ENCODE measurements around the gene SRGN.
"Not testable (repeated sequence)": the region's sequence is repeated elsewhere in the genome, so short reads cannot be mapped to it uniquely, and the experiment has no call there.

Gene SRGN, protein sequence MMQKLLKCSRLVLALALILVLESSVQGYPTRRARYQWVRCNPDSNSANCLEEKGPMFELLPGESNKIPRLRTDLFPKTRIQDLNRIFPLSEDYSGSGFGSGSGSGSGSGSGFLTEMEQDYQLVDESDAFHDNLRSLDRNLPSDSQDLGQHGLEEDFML

DNA sequence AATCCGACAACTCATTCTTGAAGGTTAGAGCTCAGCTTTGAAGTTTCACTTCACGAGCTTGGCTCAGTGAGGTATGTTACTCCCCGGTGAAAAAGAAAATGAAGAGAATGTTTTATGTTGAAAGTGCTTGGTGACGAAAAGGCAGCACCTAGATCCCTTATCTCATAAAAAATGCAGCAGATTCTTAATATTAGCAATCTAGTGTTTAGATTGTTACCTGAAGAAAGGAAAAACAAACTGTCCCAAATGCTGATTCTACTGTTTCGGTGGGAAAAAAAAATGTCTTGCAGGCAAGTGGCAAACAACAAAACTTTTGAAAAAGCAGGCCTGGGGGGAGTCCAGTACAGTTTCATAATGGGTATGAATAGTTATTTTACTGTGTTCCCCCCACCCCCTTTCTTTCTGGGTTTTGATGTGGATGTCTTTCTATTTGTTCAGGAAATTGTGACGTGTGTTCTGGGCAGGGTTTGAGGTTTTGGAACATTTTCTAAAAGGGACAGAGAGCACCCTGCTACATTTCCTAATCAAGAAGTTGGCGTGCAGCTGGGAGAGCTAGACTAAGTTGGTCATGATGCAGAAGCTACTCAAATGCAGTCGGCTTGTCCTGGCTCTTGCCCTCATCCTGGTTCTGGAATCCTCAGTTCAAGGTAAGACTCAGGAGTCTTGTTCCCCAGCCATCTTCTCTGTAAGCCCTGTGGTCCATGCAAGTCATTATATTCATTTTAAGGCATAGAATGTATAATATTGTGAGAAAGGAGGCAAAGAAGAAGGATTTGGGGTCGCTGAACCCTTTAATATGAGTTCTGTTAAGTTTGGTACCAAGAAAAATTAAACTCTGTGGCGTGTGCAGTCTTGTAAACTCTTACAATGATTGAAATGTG lies at the start of gene SRGN:
Gene SRGN (plus strand): TSS at position 514 of the 881 bp plus-strand sequence. CDS start 55 bp downstream, at position 569.
- DNase-seq (ENCODE audit: low read depth in 3 of 3), result peak in 2 of 3 experiments; percentile 53 to 61

DNA sequence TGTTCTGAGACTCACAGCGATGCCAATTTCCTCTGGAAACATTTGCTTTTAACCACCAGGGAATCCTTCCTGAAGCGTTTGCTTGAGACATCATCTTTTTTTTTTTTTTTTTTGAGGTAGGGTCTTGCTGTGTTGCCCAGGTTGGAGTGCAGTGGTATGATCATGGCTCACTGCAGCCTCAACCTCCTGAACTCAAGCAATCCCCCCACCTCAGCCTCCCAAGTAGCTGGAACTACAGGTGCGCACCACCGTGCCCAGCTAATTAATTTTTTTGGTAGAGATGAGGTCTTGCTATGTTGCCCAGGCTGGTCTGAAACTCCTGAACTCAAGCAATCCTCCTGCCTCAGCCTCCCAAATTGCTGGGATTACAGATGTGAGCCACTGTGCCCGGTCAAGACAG lies 47.0 kb upstream of the SRGN start:
- not testable (repeated sequence) for DNase-seq (ENCODE audit: low read depth in 3 of 3)

DNA sequence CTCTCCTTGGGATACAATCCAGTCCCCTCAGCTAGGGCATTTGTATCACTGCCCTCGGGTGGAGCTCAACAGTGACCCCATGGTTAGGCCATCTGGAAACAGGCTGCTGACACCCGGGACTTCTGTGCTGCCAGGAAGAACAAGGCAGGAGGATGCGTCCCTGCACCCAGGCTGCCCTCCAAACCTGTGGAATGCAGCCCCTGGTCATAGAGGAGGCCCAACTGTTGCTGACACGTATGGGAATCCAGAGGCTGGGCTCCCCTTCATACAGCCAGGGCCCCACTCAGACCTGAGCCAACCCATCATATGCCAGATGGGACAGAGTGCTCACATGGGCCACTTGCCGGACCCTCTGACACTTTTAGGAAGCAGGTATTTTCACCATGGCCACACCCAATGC lies 45.5 kb upstream of the SRGN start:
- DNase-seq (ENCODE audit: low read depth in 3 of 3), result no peak

DNA sequence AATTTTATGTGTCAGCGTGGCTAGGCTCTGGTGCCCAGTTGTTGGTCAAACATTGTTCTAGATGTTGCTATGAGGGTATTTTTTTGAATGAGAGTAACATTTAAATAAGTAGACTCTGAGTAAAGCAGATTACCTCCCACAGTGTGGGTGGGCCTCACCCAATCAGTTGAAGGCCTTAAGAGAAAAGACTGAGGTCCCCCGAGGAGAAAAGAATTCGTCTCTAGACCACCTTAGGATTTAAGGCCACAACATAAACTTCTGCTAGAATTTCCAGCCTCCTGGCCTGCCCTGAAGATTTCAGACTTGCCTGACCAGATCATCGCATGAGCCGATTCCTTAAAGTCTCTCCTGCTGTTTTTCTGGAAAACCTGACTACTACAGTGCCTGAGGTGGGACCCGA lies 45.1 kb upstream of the SRGN start:
- no peak for DNase-seq (ENCODE audit: low read depth in 3 of 3)

DNA sequence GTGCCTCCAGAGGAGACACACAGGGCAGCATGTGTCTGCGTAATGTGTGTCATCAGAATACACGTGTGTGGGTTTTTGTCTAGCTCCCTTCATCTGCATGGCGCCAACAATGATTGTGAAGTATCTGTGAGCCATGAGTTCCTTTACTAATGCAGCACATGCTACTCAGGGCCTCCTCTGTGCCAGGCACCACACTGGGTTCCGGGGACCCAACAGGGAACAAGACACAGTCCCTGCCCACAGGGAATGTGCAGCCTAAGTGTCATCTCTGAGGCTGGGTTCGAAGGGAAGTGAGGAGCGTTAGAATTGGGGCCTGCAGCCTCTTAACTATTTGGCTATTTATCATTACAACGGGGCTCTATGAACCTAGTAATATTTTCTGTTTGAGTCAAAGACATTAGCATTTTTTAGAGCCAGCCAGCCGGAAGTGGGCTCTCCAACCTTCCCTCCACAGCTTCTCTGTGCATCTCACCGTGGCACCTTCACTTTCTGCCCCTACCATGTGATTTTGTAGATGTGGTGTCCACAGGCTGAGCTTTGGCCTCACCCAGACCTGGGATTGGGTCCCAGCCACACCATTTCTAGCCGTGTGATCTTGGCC lies 43.9 kb upstream of the SRGN start:
- DNase-seq (ENCODE audit: low read depth in 3 of 3), result peak in 1 of 3 experiments; percentile 3

DNA sequence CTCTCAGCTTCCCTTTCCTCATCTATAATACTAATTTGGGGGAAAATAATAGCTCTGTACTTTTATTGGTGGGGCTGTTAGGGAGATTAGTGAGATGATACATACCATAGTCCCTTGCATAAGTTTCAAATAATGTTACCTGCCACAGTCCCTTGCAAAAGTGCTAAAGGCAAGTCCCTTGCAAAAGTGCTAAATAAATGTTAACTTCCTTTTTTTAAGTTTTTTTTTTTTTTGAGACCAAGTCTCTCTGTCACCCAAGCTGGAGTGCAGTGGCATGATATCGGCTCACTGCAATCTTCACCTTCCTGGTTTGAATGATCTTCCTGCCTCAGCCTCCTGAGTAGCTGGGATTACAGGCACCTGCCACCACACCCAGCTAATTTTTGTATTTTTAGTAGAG lies 43.4 kb upstream of the SRGN start:
- no peak for DNase-seq (ENCODE audit: low read depth in 3 of 3)

DNA sequence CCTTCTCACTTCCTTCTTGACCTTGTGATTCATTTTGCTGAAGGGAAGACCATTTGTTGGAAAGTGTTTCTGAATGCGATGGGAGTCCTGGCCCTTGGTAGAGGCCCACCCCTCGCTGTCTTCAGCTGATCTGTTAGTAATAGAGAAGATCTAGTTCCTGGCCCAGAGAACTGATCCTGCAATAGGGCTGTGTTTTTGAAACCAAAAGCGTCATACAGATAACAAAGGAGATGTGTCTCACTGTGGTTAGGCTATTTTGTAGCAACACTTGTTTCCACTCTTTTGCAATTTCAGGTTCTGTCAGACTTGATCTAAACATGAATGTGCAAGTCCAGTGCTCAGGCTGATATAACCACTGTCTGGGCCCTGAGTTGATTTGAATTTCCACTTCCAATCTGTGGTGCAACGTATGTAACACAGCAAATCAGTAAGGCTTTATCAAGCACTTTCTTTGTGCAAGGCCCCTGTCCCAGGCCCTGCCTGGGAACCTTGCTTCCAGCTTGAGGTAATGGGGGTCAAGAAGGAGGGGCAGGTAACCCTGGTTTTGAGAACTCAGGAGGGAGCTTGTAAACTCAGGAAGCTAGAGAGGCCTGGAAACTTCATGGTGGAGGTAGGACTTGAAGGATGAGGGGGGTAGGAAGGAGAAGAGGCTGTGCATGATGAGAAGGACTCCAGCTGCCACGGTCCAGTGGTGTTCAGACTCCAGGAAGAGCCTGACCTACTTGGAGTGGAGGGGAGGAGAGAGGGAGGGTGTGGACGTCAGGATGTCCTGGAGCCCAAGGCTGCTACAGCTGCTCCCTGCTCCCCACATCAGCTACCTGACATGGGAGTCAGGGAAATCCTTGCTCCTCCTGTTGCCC lies 42.2 kb upstream of the SRGN start:
- DNase-seq (ENCODE audit: low read depth in 3 of 3), result no peak

DNA sequence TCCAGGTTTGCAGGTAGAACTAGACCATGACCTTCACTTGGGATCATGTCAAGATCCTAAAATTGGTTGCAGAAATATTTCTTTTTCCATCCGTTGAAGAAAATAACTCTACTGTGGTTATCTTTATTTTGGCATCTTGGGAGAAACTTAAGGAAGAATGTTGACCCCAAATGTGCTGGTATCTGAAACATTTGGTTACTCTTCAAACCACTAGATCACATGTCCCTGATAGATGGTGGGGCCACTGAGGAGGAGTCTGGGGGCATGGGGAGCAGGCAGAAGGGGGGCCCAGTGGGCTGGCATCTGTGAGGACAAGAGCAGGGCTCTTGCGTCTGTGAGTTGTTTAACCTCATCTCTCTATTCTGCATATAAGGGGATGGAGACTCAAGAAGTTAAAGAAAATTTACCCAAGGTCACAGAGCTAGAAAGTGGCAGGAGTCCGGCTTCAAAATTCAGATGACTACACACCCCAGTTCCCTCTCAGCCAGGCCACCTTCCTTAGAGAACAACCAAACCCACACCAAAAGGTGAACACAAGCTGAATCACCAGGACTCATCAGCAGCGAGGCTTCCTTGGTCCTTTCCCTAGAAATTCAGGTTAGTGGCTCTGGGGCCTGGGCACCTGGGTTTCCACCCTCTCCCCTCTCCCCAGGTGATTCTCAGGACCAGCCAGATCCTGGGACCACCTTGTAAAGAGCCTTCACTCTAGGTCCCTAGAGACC lies 40.6 kb upstream of the SRGN start:
- DNase-seq (ENCODE audit: low read depth in 3 of 3), result no peak

DNA sequence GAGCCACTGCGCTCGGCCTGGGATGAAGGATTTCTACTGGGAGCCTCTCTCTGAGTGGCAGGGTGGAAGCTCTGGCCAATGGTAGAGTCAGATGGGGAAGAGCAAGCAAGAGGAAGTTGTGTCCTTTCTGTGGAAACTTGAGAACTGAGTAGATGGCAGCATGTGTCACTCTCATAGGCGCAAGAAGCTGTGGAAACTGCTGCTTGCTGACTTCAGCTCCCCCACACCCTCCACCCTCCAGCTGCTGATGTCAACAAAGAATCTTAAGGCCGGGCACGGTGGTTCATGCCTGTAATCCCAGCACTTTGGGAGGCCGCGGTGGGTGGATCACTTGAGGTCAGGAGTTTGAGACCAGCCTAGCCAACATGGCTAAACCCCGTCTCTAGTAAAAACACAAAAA lies 39.8 kb upstream of the SRGN start:
- DNase-seq (ENCODE audit: low read depth in 3 of 3), result no peak

DNA sequence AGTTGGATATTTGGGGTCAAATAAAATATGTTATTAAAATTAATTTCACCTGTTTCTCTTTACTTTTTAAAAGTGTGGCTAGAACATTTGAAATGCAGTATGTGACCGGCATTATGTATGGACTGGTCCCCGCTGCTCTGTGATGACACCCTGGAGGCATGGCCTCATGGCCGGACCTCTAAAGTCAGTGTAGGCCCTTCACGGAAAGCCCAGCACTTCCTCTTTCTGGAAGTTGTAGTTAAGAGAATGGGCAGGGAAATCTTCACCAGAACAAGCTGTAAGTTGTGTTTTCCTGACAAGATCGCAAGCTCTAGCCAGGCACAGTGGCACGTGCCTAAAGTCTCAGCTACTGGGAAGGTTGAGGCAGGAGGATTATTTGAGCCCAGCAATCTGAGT lies 38.3 kb upstream of the SRGN start:
- no peak for DNase-seq (ENCODE audit: low read depth in 3 of 3)

DNA sequence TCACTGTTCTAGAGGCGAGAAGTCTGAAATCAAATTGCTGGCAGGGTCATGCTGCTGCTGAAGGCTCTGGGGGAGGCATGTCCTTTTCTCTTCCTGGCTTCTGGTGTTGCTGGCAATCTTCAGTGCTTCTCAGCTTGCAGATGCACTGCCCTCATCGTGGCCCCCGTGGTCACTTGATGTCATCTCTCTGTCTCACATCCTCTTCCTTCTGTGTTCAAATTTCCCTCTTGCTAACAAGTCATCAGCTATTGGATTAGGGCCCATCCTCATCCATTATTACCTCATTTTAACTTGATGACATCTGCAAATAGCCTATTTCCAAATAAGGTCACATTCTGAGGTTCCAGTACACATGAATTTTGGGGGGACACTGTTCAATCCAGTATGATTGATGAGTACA lies 36.6 kb upstream of the SRGN start:
- DNase-seq (ENCODE audit: low read depth in 3 of 3), result no peak

DNA sequence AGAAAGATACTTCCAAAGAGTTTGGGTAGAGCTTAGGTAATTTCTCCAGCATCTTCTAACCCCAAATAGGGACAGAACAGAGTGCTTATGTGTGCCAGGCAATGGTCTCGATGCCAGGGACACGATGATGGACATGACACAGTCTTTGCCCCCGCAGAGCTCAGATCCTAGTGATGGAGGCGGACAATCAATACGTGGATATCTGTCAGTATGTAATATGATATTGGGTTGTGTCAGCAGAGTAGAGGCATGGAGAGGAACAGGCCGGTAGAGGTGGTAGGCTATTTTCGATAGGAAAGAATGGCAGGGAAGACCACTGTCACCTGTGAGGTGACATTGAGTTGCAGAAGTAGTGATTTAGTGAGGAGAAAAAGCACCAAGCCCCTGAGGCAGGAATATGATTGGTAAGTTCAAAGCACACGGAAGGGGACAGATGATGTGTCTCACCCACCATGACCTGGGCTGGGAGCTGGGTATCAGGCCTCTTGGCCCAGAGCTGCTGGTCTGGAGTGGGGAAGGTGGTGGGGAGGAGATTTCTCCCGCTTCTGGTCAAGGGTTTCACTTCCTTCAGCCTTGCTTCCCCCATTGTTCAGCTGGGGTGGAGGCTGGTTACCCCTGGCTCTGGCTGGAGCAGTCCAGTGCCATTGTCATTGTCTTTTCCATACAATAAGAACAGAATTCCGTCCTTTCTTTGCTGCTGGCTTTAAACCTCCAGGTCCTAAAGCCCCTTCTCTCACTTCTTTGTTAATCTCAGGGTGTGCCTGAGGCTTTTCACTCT lies 36.0 kb upstream of the SRGN start:
- DNase-seq (ENCODE audit: low read depth in 3 of 3), result no peak

DNA sequence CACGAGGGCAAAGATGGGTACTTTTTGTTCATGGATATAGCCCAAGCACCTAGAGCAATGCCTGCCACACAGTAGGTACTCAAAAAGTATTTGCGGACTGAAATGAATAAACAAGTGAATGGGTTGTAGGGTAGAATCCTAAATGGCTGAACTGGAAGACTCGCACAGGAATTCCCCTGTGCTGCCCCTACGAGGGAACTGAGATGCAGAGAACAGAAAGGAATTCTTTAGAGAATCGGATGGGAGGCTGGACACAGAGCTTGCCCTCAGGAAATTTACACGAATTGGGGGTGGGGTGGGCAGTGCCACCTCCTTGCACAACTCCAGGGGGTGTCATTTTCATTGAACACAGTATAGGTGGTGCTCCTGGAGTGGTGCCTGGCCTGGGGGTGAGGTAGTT lies 35.2 kb upstream of the SRGN start:
- no peak for DNase-seq (ENCODE audit: low read depth in 3 of 3)

DNA sequence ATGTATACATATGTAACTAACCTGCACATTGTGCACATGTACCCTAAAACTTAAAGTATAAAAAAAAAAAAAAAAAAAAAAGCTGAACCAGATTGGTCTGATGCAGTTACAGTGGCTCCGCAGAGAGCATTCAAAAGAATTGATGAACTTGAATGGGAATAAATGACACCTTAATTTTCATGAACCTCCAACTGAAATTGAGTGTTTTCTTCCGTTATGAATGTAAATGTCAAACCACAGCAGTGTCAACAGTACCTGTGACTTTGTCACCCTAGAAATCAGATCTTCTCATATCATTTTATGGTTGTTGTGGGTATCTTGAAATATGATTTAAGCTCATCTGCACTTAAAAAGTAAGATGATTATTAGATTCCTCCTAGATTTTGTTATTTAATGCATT lies 32.7 kb upstream of the SRGN start:
- DNase-seq (ENCODE audit: low read depth in 3 of 3), result no peak

DNA sequence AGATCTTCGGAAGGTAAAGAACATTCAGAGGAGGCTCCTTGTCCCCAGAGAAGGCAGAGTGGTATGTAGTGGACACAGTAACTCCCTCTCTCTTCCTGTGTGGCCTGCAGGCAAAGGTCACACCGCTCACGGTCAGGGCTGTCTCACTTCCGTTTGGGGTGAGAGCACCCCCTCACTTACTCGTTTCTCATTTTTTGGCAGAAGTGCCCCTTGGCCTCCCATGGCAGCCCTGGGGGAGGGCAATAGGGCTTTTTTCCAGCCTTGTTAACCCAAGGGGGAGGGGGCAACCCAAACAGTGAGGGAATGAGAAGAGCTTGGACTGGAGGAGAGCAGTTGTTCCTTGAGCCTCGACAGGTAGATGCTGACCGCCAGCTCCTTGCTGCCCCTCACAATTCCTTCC lies 31.8 kb upstream of the SRGN start:
- DNase-seq (ENCODE audit: low read depth in 3 of 3), result no peak

DNA sequence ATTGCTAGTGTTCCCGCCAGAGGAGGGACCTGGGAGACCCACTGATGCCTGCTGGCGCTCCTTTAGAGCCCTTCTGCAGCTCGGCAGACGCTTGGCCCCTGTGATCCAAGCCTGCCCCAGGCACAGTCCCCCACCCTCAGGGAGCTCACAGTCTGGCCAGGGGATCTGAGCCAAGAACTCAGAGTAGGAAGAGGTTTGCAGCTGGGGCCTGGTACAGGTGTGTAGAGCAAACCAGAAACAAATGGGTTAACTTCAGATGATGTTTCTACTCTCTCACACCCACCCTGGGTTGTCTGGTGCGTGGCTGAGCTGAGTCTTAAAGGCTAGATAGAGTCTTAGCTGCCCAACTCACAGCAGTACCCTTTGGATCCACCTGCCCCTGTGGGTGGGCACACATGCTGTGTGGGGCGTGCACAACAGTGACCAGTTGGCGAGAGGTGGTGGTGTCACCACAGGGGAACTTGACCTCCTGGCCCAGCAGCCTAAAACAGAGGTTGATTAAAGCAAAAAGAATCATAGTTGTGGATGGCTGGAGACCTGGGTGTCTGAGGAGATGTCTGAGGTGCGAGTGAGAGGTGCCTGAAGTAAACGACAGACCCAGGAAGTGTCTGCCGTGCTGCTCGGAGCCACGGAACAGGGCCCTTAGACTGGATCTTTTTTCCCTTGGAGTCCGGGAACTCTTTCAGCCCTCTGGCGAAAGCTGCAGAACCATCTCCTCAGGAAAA lies 31.2 kb upstream of the SRGN start:
- DNase-seq (ENCODE audit: low read depth in 3 of 3), result no peak

DNA sequence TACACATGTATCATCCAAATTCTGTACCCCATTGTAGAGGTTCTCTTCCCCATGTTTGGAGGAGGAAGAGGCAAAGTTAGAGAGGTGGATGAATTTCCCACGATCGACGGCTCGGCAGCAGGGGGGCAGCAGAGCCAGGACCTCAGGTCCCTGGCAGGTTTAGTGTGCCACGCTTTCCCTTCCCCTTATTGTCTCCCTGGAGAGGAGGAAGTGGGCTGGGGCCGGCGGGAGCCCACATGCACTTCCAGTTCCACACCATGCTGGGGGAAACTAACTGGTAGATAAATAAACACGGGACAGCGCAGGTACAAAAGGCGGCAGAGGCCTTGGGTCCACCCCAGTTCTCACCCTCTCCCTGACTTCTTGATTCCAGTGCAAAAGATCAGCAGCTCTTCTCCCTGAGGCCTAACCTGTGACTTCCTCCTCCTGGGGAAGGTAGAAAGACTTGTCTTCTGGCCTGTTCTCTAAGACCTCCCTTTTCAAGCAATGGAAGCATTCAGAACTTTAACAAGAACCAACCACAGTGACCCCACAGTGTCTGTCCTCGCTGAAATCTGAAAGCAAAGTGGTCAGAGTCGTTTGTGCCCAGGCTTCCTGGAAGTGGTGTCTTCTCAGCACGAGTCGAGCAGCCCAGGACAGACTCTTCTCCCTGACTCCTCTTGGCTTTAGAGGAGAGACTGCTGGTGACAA lies 30.5 kb upstream of the SRGN start:
- no peak for DNase-seq (ENCODE audit: low read depth in 3 of 3)

DNA sequence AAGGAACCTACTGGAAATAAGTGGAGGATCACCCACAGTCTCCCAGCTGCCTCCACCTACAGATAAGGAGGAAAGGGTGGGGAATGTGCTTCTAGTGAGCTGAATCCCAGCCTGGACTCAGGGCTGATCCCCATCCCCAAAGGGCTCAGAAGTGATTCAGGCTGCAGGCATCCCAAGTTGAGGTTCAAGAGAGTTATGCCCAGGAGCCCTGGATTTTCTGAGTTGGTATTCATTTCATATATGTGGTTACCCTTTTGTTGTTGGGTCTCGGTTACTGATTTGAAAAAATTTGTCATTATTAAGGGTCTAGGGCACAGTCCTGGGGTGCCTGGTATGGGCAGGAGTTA lies 30.0 kb upstream of the SRGN start:
- no peak for DNase-seq (ENCODE audit: low read depth in 3 of 3)

DNA sequence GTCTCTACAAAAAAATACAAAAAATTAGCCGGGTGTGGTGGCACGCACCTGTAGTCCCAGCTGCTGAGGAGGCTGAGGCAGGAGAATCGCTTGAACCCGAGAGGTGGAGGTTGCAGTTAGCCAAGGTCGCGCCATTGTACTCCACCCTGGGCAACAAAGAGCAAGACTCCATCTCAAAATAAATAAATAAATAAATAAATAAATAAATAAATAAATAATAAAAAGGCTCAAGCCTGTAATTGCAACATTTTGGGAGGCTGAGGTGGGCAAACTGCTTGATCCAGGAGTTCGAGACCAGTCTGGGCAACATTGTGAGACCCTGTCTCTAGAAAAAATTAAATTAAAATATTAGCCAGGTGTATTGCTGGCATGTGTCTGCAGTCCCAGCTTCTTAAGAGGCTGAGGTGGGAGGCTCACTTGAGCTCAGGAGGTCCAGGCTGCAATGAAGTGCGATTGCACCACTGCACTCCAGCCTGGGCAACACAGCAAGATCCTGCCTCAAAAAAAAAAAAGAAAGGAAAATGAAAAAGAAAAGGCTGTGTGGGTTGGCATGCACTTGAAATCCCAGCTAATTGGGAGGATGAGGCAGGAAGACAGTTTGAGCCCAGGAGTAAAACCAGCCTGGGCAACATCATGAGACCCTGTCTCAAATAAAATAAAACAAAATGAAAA lies 27.6 kb upstream of the SRGN start:
- DNase-seq (ENCODE audit: low read depth in 3 of 3), result no peak

All from stimulated activated CD4-positive, alpha-beta T cell treated with anti-CD3 and anti-CD28 coated beads, TNF-alpha, amount 100 ng/mL, for 4 hours (primary cell).